ENCODE results near the gene SLC1A4.

- TF ChIP-seq EZH2phosphoT487 (IDR thresholded peaks at IDR 0.05; ENCODE audit: insufficient read depth, low read depth) (no peak), EZH2 (IDR thresholded peaks at IDR 0.05; ENCODE audit: insufficient read depth, poor library complexity, severe bottlenecking) (no peak)
Observed at GRCh38 chr2:65021709-65022108, 32.5 kb downstream of the SLC1A4 start.
